ENCODE results near the gene HCN1. TPM values are rescaled to one million over a fixed set of nuclear protein-coding genes. Genes with fewer than 3 reads are reported as not detected.

HCN1 gene
- total RNA-seq, 1 donor from 2014 or later = not detected

GRCh38 chr5:45281081-45281480 is 415.1 kb downstream of the HCN1 start:
- Mint-ChIP-seq H3K27me3 (ENCODE audit: low read depth) (no peaks in the 10 kb centered on the region), H3K4me3 (no peak overlapping the region), H3K4me1 (peaks cover 4% of the 10 kb centered on the region), H3K27ac (no peak overlapping the region), H3K36me3 (no peaks in the 10 kb centered on the region), H3K9me3 (peaks cover 8% of the 10 kb centered on the region)
- no peak for DNase-seq (ENCODE audit: low spot score in 2 of 2, unreplicated experiment in 2 of 2)
- TF ChIP-seq CTCF (IDR thresholded peaks at IDR 0.05; ENCODE audit: unreplicated experiment) = no peak

GRCh38 chr5:45279109-45279508 is 417.1 kb downstream of the HCN1 start:
- H3K4me1 Mint-ChIP-seq = no peaks in the 10 kb centered on the region
- H3K9me3 Mint-ChIP-seq = peaks cover 8% of the 10 kb centered on the region
- H3K4me3 Mint-ChIP-seq = no peak overlapping the region
- no peak for DNase-seq (ENCODE audit: low spot score in 2 of 2, unreplicated experiment in 2 of 2)
- TF ChIP-seq CTCF (IDR thresholded peaks at IDR 0.05; ENCODE audit: unreplicated experiment) = no peak
- no peaks in the 10 kb centered on the region for H3K27me3 Mint-ChIP-seq (ENCODE audit: low read depth)
- no peaks in the 10 kb centered on the region for H3K36me3 Mint-ChIP-seq
- no peak overlapping the region for H3K27ac Mint-ChIP-seq

GRCh38 chr5:45277860-45278259 is 418.3 kb downstream of the HCN1 start:
- no peak overlapping the region for H3K27ac Mint-ChIP-seq
- no peaks in the 10 kb centered on the region for H3K4me1 Mint-ChIP-seq
- TF ChIP-seq CTCF (IDR thresholded peaks at IDR 0.05; ENCODE audit: unreplicated experiment) = no peak
- H3K9me3 Mint-ChIP-seq = no peaks in the 10 kb centered on the region
- DNase-seq (ENCODE audit: low spot score in 2 of 2, unreplicated experiment in 2 of 2) = no peak
- H3K27me3 Mint-ChIP-seq (ENCODE audit: low read depth) = no peaks in the 10 kb centered on the region
- no peaks in the 10 kb centered on the region for H3K36me3 Mint-ChIP-seq
- H3K4me3 Mint-ChIP-seq = no peak overlapping the region

GRCh38 chr5:45274241-45274640 is 421.9 kb downstream of the HCN1 start:
- no peaks in the 10 kb centered on the region for H3K9me3 Mint-ChIP-seq
- H3K36me3 Mint-ChIP-seq = no peaks in the 10 kb centered on the region
- no peak overlapping the region for H3K27ac Mint-ChIP-seq
- H3K27me3 Mint-ChIP-seq (ENCODE audit: low read depth) = no peaks in the 10 kb centered on the region
- H3K4me1 Mint-ChIP-seq = no peaks in the 10 kb centered on the region
- TF ChIP-seq CTCF (IDR thresholded peaks at IDR 0.05; ENCODE audit: unreplicated experiment) = no peak
- no peak for DNase-seq (ENCODE audit: low spot score in 2 of 2, unreplicated experiment in 2 of 2)
- no peak overlapping the region for H3K4me3 Mint-ChIP-seq

- no peaks in the 10 kb centered on the region for H3K9me3 Mint-ChIP-seq
- H3K4me3 Mint-ChIP-seq = no peak overlapping the region
- H3K27ac Mint-ChIP-seq = no peak overlapping the region
- no peak for DNase-seq (ENCODE audit: low spot score in 2 of 2, unreplicated experiment in 2 of 2)
- no peak for TF ChIP-seq CTCF (IDR thresholded peaks at IDR 0.05; ENCODE audit: unreplicated experiment)
- H3K27me3 Mint-ChIP-seq (ENCODE audit: low read depth) = no peaks in the 10 kb centered on the region
- peaks cover 2% of the 10 kb centered on the region for H3K4me1 Mint-ChIP-seq
- no peaks in the 10 kb centered on the region for H3K36me3 Mint-ChIP-seq
Observed at GRCh38 chr5:45271626-45272025, 424.6 kb downstream of the HCN1 start.

GRCh38 chr5:45264447-45264846 is 431.7 kb downstream of the HCN1 start:
- no peak overlapping the region for H3K27ac Mint-ChIP-seq
- no peaks in the 10 kb centered on the region for H3K27me3 Mint-ChIP-seq (ENCODE audit: low read depth)
- peaks cover 2% of the 10 kb centered on the region for H3K4me1 Mint-ChIP-seq
- H3K36me3 Mint-ChIP-seq = no peaks in the 10 kb centered on the region
- TF ChIP-seq CTCF (IDR thresholded peaks at IDR 0.05; ENCODE audit: unreplicated experiment) = no peak
- H3K4me3 Mint-ChIP-seq = no peak overlapping the region
- H3K9me3 Mint-ChIP-seq = no peaks in the 10 kb centered on the region
- no peak for DNase-seq (ENCODE audit: low spot score in 2 of 2, unreplicated experiment in 2 of 2)
